ENCODE measurements around the gene RRP8.

DNA sequence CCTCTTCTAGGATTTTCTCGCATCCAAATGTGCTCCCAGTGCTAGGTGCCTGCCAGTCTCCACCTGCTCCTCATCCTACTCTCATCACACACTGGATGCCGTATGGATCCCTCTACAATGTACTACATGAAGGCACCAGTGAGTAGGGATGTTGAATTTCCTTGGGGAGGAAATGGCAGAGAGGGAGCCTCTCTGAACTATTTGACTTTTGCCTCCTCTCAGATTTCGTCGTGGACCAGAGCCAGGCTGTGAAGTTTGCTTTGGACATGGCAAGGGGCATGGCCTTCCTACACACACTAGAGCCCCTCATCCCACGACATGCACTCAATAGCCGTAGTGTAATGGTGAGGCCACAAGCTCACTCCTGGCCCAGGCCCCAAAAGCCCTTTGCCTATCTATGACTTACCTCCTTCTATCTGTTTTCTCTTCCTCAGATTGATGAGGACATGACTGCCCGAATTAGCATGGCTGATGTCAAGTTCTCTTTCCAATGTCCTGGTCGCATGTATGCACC, 6.1 kb upstream of the RRP8 start:
- TF ChIP-seq, protein P1, sequence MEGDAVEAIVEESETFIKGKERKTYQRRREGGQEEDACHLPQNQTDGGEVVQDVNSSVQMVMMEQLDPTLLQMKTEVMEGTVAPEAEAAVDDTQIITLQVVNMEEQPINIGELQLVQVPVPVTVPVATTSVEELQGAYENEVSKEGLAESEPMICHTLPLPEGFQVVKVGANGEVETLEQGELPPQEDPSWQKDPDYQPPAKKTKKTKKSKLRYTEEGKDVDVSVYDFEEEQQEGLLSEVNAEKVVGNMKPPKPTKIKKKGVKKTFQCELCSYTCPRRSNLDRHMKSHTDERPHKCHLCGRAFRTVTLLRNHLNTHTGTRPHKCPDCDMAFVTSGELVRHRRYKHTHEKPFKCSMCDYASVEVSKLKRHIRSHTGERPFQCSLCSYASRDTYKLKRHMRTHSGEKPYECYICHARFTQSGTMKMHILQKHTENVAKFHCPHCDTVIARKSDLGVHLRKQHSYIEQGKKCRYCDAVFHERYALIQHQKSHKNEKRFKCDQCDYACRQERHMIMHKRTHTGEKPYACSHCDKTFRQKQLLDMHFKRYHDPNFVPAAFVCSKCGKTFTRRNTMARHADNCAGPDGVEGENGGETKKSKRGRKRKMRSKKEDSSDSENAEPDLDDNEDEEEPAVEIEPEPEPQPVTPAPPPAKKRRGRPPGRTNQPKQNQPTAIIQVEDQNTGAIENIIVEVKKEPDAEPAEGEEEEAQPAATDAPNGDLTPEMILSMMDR (conservative IDR thresholded peaks at IDR 0.05; ENCODE audit: low read length): no peak
- TF ChIP-seq EZH2phosphoT487 (IDR thresholded peaks at IDR 0.05; ENCODE audit: borderline replicate concordance, low read depth, low read length): no peak
